HL-60 (cell line): ENCODE results near the gene CACNA1G.
A peak's percentile ranks its signal among the peaks of the same experiment; 100 is the strongest.

Experiments used
- DNase-seq, 2 experiments: peaks; one replicate each; pipeline ENCODE4 v3.0.0-alpha.2; 2010 to 2020; ENCODE audit warnings: low read depth in 1 of 2, low spot score in 1 of 2
- H3K27ac ChIP-seq: fragments of 250-450 bp; sonication (Bioruptor Pico); replicated peaks from 2 replicates; pipeline ENCODE4 v1.5.1; 2020; ENCODE audit warnings: mild to moderate bottlenecking, moderate library complexity
- H3K27me3 ChIP-seq: fragments of 250-450 bp; sonication (Bioruptor Pico); 2 replicates; pipeline ENCODE4 v1.5.1; 2021; ENCODE audit warnings: mild to moderate bottlenecking, moderate library complexity; ENCODE audit not compliant: insufficient read depth, poor library complexity, severe bottlenecking
- H3K4me3 ChIP-seq: replicated peaks from 2 replicates; pipeline ENCODE4 v1.5.1; 2011; ENCODE audit warnings: mild to moderate bottlenecking, control low read depth, low read length; ENCODE audit not compliant: insufficient read depth
- GABPA ChIP-seq: IDR thresholded peaks from 2 replicates; pipeline ENCODE4 v1.6.1; 2012; ENCODE audit warnings: low read depth
- POLR2AphosphoS5 ChIP-seq: IDR thresholded peaks from 2 replicates; pipeline ENCODE4 v1.6.1; 2012; ENCODE audit warnings: low read depth
- SPI1 ChIP-seq: IDR thresholded peaks from 2 replicates; pipeline ENCODE4 v1.6.1; 2012; ENCODE audit warnings: low read depth, mild to moderate bottlenecking, borderline replicate concordance
- TF ChIP-seq, protein P1 (sequence below): IDR thresholded peaks from one replicate; pipeline ENCODE4 v1.5.1; 2011; ENCODE audit warnings: low read length, control low read depth, inconsistent platforms; ENCODE audit not compliant: insufficient read depth
- TF ChIP-seq, protein P2 (sequence below): IDR thresholded peaks from 2 replicates; pipeline ENCODE4 v1.6.1; 2012; ENCODE audit warnings: low read depth; ENCODE audit not compliant: insufficient replicate concordance

Gene CACNA1G

DNA sequence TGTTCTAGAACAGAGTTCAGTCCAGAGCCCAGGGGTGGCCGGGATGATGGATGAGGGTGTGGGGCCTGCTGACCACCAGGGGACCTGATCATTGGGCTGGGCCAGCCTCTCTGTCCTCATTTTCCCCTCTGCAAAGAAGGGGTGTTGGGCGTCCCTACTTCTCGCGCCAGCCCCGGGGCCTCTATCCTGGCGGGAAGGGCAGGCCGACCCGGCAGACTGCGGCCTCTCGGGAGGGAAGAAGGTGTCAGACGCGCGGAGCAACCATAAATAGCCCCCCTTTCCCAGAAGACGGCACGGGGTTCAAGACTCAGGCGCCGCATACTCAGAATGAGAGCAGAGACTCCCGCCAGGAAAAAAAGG is 2.0 kb upstream of the CACNA1G start:
- no peak overlapping the region for H3K4me3 ChIP-seq
- H3K27ac ChIP-seq = no peak overlapping the region

DNA sequence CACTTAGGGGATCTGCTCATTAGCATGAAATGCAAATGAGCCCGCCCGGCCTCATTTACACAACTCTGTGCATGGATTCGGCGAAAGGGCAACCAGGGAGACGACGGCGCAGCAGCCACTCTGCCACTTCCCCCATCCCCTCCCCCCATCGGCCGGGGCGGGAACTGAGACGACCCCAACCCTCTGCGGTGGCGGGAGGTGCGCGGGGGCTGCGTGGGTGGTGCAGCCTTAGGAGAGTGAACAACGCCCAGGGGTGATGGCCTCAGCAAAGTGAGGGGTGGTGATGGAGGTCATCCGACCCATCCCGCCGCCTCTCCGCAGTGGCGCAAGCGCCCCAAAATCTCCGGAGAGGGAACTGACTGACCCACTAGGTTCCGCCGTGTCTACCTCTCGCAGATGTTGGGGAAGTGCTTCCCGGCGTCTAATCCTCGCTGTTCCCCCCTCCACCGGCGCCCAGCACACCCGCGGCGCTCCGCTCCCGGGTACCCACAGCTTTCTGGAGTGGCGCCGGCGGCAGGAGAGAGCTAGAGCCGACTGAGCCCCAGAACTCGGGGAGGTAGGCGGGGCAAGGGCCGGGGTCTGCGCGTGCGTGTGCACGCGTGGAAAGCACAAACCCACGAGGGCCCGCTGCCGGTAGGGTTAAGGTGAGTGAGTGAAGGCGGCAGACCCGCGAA is 1.4 kb upstream of the CACNA1G start:
- H3K4me3 ChIP-seq = no peak overlapping the region
- H3K27me3 ChIP-seq = peaks cover 57% of the 10 kb centered on the region
- no peak overlapping the region for H3K27ac ChIP-seq
- DNase-seq = peak in 1 of 2 experiments; percentile 15
- TF ChIP-seq, protein P1, sequence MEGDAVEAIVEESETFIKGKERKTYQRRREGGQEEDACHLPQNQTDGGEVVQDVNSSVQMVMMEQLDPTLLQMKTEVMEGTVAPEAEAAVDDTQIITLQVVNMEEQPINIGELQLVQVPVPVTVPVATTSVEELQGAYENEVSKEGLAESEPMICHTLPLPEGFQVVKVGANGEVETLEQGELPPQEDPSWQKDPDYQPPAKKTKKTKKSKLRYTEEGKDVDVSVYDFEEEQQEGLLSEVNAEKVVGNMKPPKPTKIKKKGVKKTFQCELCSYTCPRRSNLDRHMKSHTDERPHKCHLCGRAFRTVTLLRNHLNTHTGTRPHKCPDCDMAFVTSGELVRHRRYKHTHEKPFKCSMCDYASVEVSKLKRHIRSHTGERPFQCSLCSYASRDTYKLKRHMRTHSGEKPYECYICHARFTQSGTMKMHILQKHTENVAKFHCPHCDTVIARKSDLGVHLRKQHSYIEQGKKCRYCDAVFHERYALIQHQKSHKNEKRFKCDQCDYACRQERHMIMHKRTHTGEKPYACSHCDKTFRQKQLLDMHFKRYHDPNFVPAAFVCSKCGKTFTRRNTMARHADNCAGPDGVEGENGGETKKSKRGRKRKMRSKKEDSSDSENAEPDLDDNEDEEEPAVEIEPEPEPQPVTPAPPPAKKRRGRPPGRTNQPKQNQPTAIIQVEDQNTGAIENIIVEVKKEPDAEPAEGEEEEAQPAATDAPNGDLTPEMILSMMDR = no peak
- TF ChIP-seq SPI1 (no peak), POLR2AphosphoS5 (no peak), GABPA (no peak)
- TF ChIP-seq, protein P2, sequence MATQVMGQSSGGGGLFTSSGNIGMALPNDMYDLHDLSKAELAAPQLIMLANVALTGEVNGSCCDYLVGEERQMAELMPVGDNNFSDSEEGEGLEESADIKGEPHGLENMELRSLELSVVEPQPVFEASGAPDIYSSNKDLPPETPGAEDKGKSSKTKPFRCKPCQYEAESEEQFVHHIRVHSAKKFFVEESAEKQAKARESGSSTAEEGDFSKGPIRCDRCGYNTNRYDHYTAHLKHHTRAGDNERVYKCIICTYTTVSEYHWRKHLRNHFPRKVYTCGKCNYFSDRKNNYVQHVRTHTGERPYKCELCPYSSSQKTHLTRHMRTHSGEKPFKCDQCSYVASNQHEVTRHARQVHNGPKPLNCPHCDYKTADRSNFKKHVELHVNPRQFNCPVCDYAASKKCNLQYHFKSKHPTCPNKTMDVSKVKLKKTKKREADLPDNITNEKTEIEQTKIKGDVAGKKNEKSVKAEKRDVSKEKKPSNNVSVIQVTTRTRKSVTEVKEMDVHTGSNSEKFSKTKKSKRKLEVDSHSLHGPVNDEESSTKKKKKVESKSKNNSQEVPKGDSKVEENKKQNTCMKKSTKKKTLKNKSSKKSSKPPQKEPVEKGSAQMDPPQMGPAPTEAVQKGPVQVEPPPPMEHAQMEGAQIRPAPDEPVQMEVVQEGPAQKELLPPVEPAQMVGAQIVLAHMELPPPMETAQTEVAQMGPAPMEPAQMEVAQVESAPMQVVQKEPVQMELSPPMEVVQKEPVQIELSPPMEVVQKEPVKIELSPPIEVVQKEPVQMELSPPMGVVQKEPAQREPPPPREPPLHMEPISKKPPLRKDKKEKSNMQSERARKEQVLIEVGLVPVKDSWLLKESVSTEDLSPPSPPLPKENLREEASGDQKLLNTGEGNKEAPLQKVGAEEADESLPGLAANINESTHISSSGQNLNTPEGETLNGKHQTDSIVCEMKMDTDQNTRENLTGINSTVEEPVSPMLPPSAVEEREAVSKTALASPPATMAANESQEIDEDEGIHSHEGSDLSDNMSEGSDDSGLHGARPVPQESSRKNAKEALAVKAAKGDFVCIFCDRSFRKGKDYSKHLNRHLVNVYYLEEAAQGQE = no peak

More for the DNA sequence above, 2.0 kb upstream of the CACNA1G start:
- TF ChIP-seq SPI1 (no peak), GABPA (no peak), POLR2AphosphoS5 (no peak)
- TF ChIP-seq, protein P2 = no peak
- TF ChIP-seq, protein P1 = no peak
- DNase-seq = no peak
- H3K27me3 ChIP-seq = peaks cover 52% of the 10 kb centered on the region

DNA sequence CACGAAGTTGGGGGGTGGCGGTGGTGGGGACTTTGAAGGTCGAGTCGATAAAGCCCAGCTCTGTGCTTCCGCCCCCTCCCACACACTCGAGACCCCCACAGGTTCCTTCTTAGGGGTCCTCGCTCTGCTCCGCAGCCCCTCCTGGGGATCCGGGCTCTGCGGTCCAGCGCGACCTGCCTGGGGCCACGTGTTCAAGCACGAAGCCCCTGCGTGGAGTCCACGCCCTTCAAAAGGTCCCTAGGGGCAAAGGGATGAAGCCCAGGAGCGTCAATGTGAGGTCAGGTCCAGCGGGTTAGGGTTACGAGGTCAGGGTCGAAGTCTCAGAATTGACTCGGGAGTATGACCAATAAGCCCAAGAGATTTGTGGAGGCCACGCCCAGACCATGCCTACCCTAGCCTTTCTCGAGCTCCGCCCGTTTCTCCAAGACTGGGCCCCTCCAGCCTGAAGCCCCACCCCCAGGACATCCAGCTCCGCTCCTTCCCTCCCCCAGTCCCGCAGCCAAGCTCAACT is 786 bp upstream of the CACNA1G start:
- H3K27me3 ChIP-seq = peaks cover 61% of the 10 kb centered on the region
- DNase-seq = no peak
- H3K4me3 ChIP-seq = no peak overlapping the region
- H3K27ac ChIP-seq = no peak overlapping the region
- TF ChIP-seq POLR2AphosphoS5 (no peak), SPI1 (no peak), GABPA (no peak)

DNA sequence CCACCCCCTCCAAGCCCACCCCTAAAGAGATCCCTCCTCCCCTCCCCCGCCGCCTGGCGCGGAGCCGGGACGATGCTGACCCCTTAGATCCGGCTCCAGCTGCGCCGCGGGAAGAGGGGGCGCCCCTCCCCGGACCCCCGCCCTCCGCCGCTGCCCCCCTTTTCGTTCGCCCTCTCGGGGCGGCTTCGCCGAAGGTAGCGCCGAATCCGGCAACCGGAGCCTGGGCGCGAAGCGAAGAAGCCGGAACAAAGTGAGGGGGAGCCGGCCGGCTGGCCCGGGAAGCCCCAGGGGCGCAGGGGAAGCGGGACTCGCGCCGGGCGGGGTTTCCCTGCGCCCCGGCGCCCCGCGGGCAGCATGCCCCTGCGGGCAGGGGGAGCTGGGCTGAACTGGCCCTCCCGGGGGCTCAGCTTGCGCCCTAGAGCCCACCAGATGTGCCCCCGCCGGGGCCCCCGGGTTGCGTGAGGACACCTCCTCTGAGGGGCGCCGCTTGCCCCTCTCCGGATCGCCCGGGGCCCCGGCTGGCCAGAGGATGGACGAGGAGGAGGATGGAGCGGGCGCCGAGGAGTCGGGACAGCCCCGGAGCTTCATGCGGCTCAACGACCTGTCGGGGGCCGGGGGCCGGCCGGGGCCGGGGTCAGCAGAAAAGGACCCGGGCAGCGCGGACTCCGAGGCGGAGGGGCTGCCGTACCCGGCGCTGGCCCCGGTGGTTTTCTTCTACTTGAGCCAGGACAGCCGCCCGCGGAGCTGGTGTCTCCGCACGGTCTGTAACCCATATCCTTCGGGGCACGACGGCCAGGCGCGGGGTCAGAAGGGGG is 623 bp downstream of the CACNA1G start:
- H3K4me3 ChIP-seq = peak overlapping the region; percentile 5
- no peak for DNase-seq
- TF ChIP-seq POLR2AphosphoS5 (no peak), SPI1 (no peak)
- TF ChIP-seq, protein P1 = no peak
- TF ChIP-seq, protein P2 = no peak
- H3K27me3 ChIP-seq = peaks cover 68% of the 10 kb centered on the region
- no peak overlapping the region for H3K27ac ChIP-seq
